Trophoblast cell (in vitro differentiated cells and primary cell): ENCODE results near the gene FNDC1.
A peak's percentile ranks its signal among the peaks of the same experiment; 100 is the strongest.

Experiments
- DNase-seq, 2 donors: peaks; one replicate each; pipeline ENCODE4 v3.0.0-alpha.2; 2016
- H2AFZ ChIP-seq: 2 replicates; pipeline ENCODE4 v1.6.1; 2013; ENCODE audit warnings: low read length, moderate library complexity, mild to moderate bottlenecking; ENCODE audit not compliant: insufficient read depth, poor library complexity
- H2AK5ac ChIP-seq: 2 replicates; pipeline ENCODE4 v1.6.1; 2013; ENCODE audit warnings: mild to moderate bottlenecking, low read length
- H2BK120ac ChIP-seq: 2 replicates; pipeline ENCODE4 v1.6.1; 2013; ENCODE audit warnings: low read length, mild to moderate bottlenecking, moderate library complexity; ENCODE audit not compliant: insufficient read depth, poor library complexity
- H2BK12ac ChIP-seq: 2 replicates; pipeline ENCODE4 v1.6.1; 2013; ENCODE audit warnings: mild to moderate bottlenecking, low read length, moderate library complexity
- H2BK5ac ChIP-seq: 2 replicates; pipeline ENCODE4 v1.6.1; 2013; ENCODE audit warnings: low read length, low read depth, moderate library complexity, mild to moderate bottlenecking; ENCODE audit not compliant: poor library complexity
- H3K14ac ChIP-seq: 2 replicates; pipeline ENCODE4 v1.6.1; 2013; ENCODE audit warnings: mild to moderate bottlenecking, low read length
- H3K18ac ChIP-seq: 2 replicates; pipeline ENCODE4 v1.6.1; 2013; ENCODE audit warnings: mild to moderate bottlenecking, low read length
- H3K23ac ChIP-seq: 2 replicates; pipeline ENCODE4 v1.6.1; 2013; ENCODE audit warnings: low read length
- H3K27ac ChIP-seq: 2 replicates; pipeline ENCODE4 v1.5.1; 2013; ENCODE audit warnings: low read depth, mild to moderate bottlenecking, inconsistent platforms, low read length, moderate library complexity
- H3K27me3 ChIP-seq: 2 replicates; pipeline ENCODE4 v1.6.1; 2013; ENCODE audit warnings: inconsistent platforms, mild to moderate bottlenecking, low read length, moderate library complexity; ENCODE audit not compliant: insufficient read depth
- H3K36me3 ChIP-seq, 2 experiments: 1 replicate in 1 of 2; 2 replicates in 1 of 2; pipeline ENCODE4 v1.6.1; 2013; ENCODE audit warnings: low read length in 2 of 2, mild to moderate bottlenecking in 2 of 2, moderate library complexity in 1 of 2; ENCODE audit not compliant: insufficient read depth in 2 of 2, control insufficient read depth in 1 of 2
- H3K4ac ChIP-seq: 2 replicates; pipeline ENCODE4 v1.6.1; 2013; ENCODE audit warnings: low read depth, mild to moderate bottlenecking, low read length, moderate library complexity
- H3K4me1 ChIP-seq, 2 experiments: 1 replicate in 1 of 2; 2 replicates in 1 of 2; pipeline ENCODE4 v1.6.1; 2013; ENCODE audit warnings: low read length in 2 of 2, mild to moderate bottlenecking in 2 of 2, moderate library complexity in 1 of 2; ENCODE audit not compliant: insufficient read depth in 2 of 2, control insufficient read depth in 1 of 2
- H3K4me2 ChIP-seq: 2 replicates; pipeline ENCODE4 v1.6.1; 2013; ENCODE audit warnings: inconsistent platforms, mild to moderate bottlenecking, low read length, moderate library complexity
- H3K4me3 ChIP-seq: 2 replicates; pipeline ENCODE4 v1.5.1; 2013; ENCODE audit warnings: mild to moderate bottlenecking, low read depth, low read length, inconsistent platforms
- H3K79me1 ChIP-seq: one replicate; pipeline ENCODE4 v1.6.1; 2013; ENCODE audit warnings: low read length
- H3K79me2 ChIP-seq: 2 replicates; pipeline ENCODE4 v1.6.1; 2013; ENCODE audit warnings: low read length, mild to moderate bottlenecking; ENCODE audit not compliant: control insufficient read depth, insufficient read depth, poor library complexity
- H3K9ac ChIP-seq: 2 replicates; pipeline ENCODE4 v1.6.1; 2013; ENCODE audit warnings: mild to moderate bottlenecking, low read length
- H3K9me3 ChIP-seq: 2 replicates; pipeline ENCODE4 v1.6.1; 2013; ENCODE audit warnings: low read depth, mild to moderate bottlenecking, control low read depth, inconsistent platforms, low read length; ENCODE audit not compliant: insufficient read depth
- H4K12ac ChIP-seq: 2 replicates; pipeline ENCODE4 v1.6.1; 2013; ENCODE audit warnings: low read depth, mild to moderate bottlenecking, low read length, moderate library complexity
- H4K8ac ChIP-seq: 2 replicates; pipeline ENCODE4 v1.6.1; 2013; ENCODE audit warnings: low read depth, mild to moderate bottlenecking, low read length, moderate library complexity
- H4K91ac ChIP-seq: one replicate; pipeline ENCODE4 v1.6.1; 2013; ENCODE audit warnings: low read depth, mild to moderate bottlenecking, low read length, moderate library complexity
- WGBS: extraction: QIAGEN DNeasy Blood & Tissue Kit; methylation state at CpG from one replicate; pipeline ENCODE4 v1.1.7; 2013; ENCODE audit warnings: missing lambda C conversion rate; ENCODE audit not compliant: insufficient read length, insufficient coverage; ENCODE audit errors: extremely low coverage; 5-methylcytosine and 5-hydroxymethylcytosine counted together

The FNDC1 gene

DNA sequence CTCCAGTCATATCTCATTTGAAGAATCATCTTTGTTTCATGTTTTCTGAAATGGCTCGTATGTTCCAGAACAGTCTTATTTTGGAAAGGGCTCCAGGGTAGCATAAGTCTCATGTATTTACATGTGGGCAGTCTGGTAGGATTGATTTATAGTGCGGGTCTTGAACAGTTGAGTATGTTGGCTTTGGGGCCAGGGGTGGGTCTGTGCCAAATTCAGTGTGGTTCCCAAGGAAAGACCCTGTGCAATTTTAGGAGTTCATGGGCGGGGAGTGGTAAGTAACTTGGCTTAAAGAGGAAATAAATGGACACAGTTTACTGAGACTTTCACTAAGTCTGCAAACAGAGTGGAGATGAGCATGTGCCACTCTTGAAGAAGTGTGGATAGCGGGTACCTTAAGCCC lies 7.7 kb downstream of the FNDC1 start:
- no peak overlapping the region for H2BK120ac ChIP-seq
- no peak overlapping the region for H3K4ac ChIP-seq
- peaks cover 1% of the 10 kb centered on the region for H3K9me3 ChIP-seq
- H3K79me2 ChIP-seq, result no peaks in the 10 kb centered on the region
- H2BK5ac ChIP-seq, result no peak overlapping the region
- H3K18ac ChIP-seq, result no peak overlapping the region
- no peaks in the 10 kb centered on the region for H3K79me1 ChIP-seq
- H4K12ac ChIP-seq, result no peak overlapping the region
- no peak overlapping the region for H3K9ac ChIP-seq
- H3K23ac ChIP-seq, result no peak overlapping the region
- H2AFZ ChIP-seq, result no peak overlapping the region
- H3K27me3 ChIP-seq, result peaks cover 3% of the 10 kb centered on the region
- H3K4me1 ChIP-seq, result no peaks in the 10 kb centered on the region
- no peak overlapping the region for H4K8ac ChIP-seq
- H3K14ac ChIP-seq, result no peak overlapping the region
- no peak overlapping the region for H3K4me3 ChIP-seq
- WGBS, result no CpG with 5 or more reads among the region's 4 CpGs
- no peak overlapping the region for H2AK5ac ChIP-seq
- H3K27ac ChIP-seq, result no peak overlapping the region
- H3K4me2 ChIP-seq, result no peak overlapping the region
- H3K36me3 ChIP-seq, result no peaks in the 10 kb centered on the region
- H4K91ac ChIP-seq, result no peak overlapping the region
- H2BK12ac ChIP-seq, result no peak overlapping the region
- DNase-seq, result no peak

- H2BK5ac ChIP-seq, result no peak overlapping the region
- H4K8ac ChIP-seq, result no peak overlapping the region
- no peak overlapping the region for H3K14ac ChIP-seq
- no peak overlapping the region for H2BK120ac ChIP-seq
- no peak overlapping the region for H2BK12ac ChIP-seq
- peaks cover 3% of the 10 kb centered on the region for H3K27me3 ChIP-seq
- no peaks in the 10 kb centered on the region for H3K36me3 ChIP-seq
- no peak overlapping the region for H2AK5ac ChIP-seq
- no peak overlapping the region for H3K23ac ChIP-seq
- no peak overlapping the region for H3K18ac ChIP-seq
- H2AFZ ChIP-seq, result no peak overlapping the region
- H3K79me1 ChIP-seq, result no peaks in the 10 kb centered on the region
- H4K12ac ChIP-seq, result no peak overlapping the region
- H3K4me1 ChIP-seq, result no peaks in the 10 kb centered on the region
- peak; percentile 88 to 90 for DNase-seq
- H3K4me2 ChIP-seq, result no peak overlapping the region
- no CpG with 5 or more reads among the region's 9 CpGs for WGBS
- H4K91ac ChIP-seq, result no peak overlapping the region
- H3K9ac ChIP-seq, result no peak overlapping the region
- H3K27ac ChIP-seq, result no peak overlapping the region
- no peak overlapping the region for H3K4me3 ChIP-seq
- no peaks in the 10 kb centered on the region for H3K79me2 ChIP-seq
- peaks cover 3% of the 10 kb centered on the region for H3K9me3 ChIP-seq
- no peak overlapping the region for H3K4ac ChIP-seq
Observed at GRCh38 chr6:159178847-159179246, 9.6 kb downstream of the FNDC1 start.

- H2BK120ac ChIP-seq, result no peak overlapping the region
- DNase-seq, result no peak
- H3K9me3 ChIP-seq, result peaks cover 3% of the 10 kb centered on the region
- H2AFZ ChIP-seq, result no peak overlapping the region
- H3K27ac ChIP-seq, result no peak overlapping the region
- H2BK12ac ChIP-seq, result no peak overlapping the region
- H3K79me1 ChIP-seq, result no peaks in the 10 kb centered on the region
- H4K12ac ChIP-seq, result no peak overlapping the region
- H4K8ac ChIP-seq, result no peak overlapping the region
- H3K4ac ChIP-seq, result no peak overlapping the region
- no peak overlapping the region for H3K23ac ChIP-seq
- H3K4me2 ChIP-seq, result no peak overlapping the region
- H3K36me3 ChIP-seq, result no peaks in the 10 kb centered on the region
- no peak overlapping the region for H2BK5ac ChIP-seq
- no peaks in the 10 kb centered on the region for H3K4me1 ChIP-seq
- no CpG with 5 or more reads among the region's 4 CpGs for WGBS
- no peak overlapping the region for H3K4me3 ChIP-seq
- H3K9ac ChIP-seq, result no peak overlapping the region
- no peak overlapping the region for H2AK5ac ChIP-seq
- H3K27me3 ChIP-seq, result no peaks in the 10 kb centered on the region
- H3K79me2 ChIP-seq, result no peaks in the 10 kb centered on the region
- H3K18ac ChIP-seq, result no peak overlapping the region
- H3K14ac ChIP-seq, result no peak overlapping the region
- no peak overlapping the region for H4K91ac ChIP-seq
Observed at GRCh38 chr6:159180001-159180400, 10.8 kb downstream of the FNDC1 start.

- H3K4ac ChIP-seq, result no peak overlapping the region
- H3K14ac ChIP-seq, result no peak overlapping the region
- WGBS, result no CpG with 5 or more reads among the region's 2 CpGs
- no peak overlapping the region for H2AFZ ChIP-seq
- no peaks in the 10 kb centered on the region for H3K4me1 ChIP-seq
- DNase-seq, result no peak
- H4K12ac ChIP-seq, result no peak overlapping the region
- H2BK5ac ChIP-seq, result no peak overlapping the region
- peaks cover 3% of the 10 kb centered on the region for H3K9me3 ChIP-seq
- no peak overlapping the region for H2BK12ac ChIP-seq
- no peak overlapping the region for H4K91ac ChIP-seq
- no peak overlapping the region for H2AK5ac ChIP-seq
- no peaks in the 10 kb centered on the region for H3K36me3 ChIP-seq
- no peak overlapping the region for H3K23ac ChIP-seq
- no peak overlapping the region for H3K9ac ChIP-seq
- no peak overlapping the region for H3K27ac ChIP-seq
- no peaks in the 10 kb centered on the region for H3K79me2 ChIP-seq
- no peaks in the 10 kb centered on the region for H3K27me3 ChIP-seq
- H3K4me3 ChIP-seq, result no peak overlapping the region
- no peak overlapping the region for H3K4me2 ChIP-seq
- no peaks in the 10 kb centered on the region for H3K79me1 ChIP-seq
- H4K8ac ChIP-seq, result no peak overlapping the region
- H3K18ac ChIP-seq, result no peak overlapping the region
- H2BK120ac ChIP-seq, result no peak overlapping the region
Observed at GRCh38 chr6:159181914-159182313, 12.7 kb downstream of the FNDC1 start.
